COR-L47 (cell line): ENCODE data around the gene APC2.

ENCODE experiments used
- DNase-seq: peaks from one replicate; lab custom pipeline; 2025; lab: John Stamatoyannopoulos, UW

APC2 gene

GRCh38 chr19:1482361-1483130 is 32.6 kb downstream of the APC2 start:
- no peak for DNase-seq

GRCh38 chr19:1483131-1483978 is 33.4 kb downstream of the APC2 start:
- no peak for DNase-seq

- no peak for DNase-seq
These were observed 34.1 kb downstream of the APC2 start for GRCh38 chr19:1483979-1484428.

- no peak for DNase-seq
These were observed 37.0 kb downstream of the APC2 start for GRCh38 chr19:1486720-1487575.

- DNase-seq = no peak
These were observed 37.8 kb downstream of the APC2 start for GRCh38 chr19:1487576-1488281.

GRCh38 chr19:1488282-1488601 is 38.3 kb downstream of the APC2 start:
- DNase-seq = no peak

- DNase-seq = no peak
These were observed 39.8 kb downstream of the APC2 start for GRCh38 chr19:1489463-1490310.

GRCh38 chr19:1490311-1491113 is 40.6 kb downstream of the APC2 start, which contains the start of gene PCSK4:
PCSK4 (minus strand) TSS chr19:1490350; CDS start chr19:1490346, 4 bp downstream.
- peak; percentile 98 for DNase-seq

- no peak for DNase-seq
These were observed 41.4 kb downstream of the APC2 start, which contains the start of gene REEP6 for GRCh38 chr19:1491114-1491848. REEP6 (plus strand) TSS chr19:1491181; CDS start chr19:1491270, 89 bp downstream.

GRCh38 chr19:1491849-1492170 is 41.9 kb downstream of the APC2 start:
- no peak for DNase-seq

GRCh38 chr19:1492474-1493006 is 42.6 kb downstream of the APC2 start:
- no peak for DNase-seq

GRCh38 chr19:1494115-1494815 is 44.3 kb downstream of the APC2 start:
- DNase-seq = no peak

- DNase-seq = no peak
These were observed 45.3 kb downstream of the APC2 start for GRCh38 chr19:1495051-1495798.

- DNase-seq = no peak
These were observed 46.1 kb downstream of the APC2 start for GRCh38 chr19:1495799-1496713.

GRCh38 chr19:1496714-1497577 is 47.0 kb downstream of the APC2 start:
- DNase-seq = no peak
